SW 1271 (cell line): Measurements from ENCODE around the gene MPHOSPH9.

Source experiments
- DNase-seq, 2 experiments: peaks; one replicate each; lab custom pipeline; 2025; lab: John Stamatoyannopoulos, UW

MPHOSPH9 gene, protein sequence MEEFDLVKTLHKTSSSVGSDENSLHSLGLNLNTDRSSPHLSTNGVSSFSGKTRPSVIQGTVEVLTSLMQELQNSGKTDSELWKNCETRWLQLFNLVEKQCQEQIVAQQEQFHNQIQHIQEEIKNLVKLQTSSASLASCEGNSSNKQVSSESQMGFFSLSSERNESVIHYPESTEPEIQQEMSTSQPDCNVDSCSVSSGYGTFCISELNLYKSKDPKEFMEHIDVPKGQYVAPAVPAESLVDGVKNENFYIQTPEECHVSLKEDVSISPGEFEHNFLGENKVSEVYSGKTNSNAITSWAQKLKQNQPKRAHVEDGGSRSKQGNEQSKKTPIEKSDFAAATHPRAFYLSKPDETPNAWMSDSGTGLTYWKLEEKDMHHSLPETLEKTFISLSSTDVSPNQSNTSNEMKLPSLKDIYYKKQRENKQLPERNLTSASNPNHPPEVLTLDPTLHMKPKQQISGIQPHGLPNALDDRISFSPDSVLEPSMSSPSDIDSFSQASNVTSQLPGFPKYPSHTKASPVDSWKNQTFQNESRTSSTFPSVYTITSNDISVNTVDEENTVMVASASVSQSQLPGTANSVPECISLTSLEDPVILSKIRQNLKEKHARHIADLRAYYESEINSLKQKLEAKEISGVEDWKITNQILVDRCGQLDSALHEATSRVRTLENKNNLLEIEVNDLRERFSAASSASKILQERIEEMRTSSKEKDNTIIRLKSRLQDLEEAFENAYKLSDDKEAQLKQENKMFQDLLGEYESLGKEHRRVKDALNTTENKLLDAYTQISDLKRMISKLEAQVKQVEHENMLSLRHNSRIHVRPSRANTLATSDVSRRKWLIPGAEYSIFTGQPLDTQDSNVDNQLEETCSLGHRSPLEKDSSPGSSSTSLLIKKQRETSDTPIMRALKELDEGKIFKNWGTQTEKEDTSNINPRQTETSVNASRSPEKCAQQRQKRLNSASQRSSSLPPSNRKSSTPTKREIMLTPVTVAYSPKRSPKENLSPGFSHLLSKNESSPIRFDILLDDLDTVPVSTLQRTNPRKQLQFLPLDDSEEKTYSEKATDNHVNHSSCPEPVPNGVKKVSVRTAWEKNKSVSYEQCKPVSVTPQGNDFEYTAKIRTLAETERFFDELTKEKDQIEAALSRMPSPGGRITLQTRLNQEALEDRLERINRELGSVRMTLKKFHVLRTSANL

DNA sequence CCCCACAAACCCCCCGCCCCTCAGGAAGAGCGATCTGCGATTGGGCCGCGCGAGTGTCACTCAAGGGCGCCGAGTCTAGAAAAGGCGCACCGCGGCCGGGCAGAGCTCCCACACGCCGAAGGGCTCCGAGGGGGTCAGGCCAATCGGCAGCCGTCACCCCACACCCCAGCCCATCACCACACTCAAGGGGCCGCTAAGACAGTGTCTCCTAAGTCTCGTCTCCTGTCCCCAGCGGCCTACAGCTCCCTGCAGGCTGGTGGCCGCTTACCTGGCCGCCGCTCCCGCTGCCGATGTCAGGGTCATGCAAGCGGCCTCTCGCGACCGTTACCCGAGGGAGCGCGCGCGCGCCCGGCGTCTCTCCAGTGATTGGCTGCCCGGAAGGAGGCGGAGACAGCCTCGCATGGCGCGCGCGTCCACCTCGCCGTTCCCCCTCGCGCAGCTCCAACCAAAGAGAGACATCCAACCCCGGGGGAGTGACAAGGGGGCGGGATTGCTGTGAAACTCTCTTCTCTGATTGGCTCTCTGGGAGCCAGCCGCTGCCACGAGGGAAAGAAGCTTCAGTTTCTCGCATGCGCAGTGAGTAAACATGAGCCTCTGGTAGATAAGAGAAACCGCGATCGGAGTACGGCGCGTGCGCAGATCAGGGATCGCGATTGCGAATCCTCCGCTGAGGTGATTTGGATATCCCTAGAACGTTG is at the start of gene MPHOSPH9, which contains the start of gene MTRFR:
Gene MPHOSPH9 (minus strand): TSS at position 335 of the 698 bp plus-strand sequence. CDS start 2,777 bp downstream, outside the sequence.
Gene MTRFR (plus strand): TSS at position 630 of the 698 bp plus-strand sequence. CDS start 20,239 bp downstream, outside the sequence.
- DNase-seq: peak; percentile 99 to 100

DNA sequence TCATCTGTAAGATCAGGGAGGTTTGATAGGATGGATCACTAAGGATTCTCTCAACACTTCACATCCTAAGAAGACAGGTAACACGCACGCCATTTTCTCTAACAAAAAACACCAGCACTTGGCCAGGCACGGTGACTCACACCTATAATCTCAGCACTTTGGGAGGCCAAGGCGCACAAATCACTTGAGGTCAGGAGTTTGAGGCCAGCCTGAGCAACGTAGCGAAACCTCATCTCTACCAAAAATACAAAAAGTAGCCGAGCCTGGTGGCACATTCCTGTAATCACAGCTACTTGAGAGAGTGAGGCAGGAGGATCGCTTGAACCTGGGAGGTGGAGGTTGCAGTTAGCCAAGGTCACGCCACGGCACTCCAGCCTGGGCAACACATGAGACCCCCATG is 49.2 kb upstream of the MPHOSPH9 start:
- no peak for DNase-seq

DNA sequence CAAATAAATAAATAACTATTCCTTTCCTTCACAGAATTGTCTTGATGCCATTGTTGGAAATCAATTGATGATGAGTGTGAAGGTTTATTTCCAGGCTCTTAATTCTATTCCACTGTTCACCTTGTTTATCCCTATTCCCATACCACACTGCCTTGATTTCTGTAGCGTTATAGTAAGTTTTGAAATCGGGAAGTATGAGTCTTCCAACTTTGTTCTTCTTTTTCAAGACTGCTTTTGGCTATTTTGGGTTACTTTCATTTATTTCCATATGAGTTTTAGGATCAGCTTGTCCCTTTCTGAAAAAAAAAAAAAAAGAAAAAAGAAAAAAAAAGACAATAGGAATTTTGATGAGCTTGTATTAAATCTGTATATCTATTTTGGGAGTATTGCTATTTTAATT is 48.0 kb upstream of the MPHOSPH9 start:
- no peak for DNase-seq

DNA sequence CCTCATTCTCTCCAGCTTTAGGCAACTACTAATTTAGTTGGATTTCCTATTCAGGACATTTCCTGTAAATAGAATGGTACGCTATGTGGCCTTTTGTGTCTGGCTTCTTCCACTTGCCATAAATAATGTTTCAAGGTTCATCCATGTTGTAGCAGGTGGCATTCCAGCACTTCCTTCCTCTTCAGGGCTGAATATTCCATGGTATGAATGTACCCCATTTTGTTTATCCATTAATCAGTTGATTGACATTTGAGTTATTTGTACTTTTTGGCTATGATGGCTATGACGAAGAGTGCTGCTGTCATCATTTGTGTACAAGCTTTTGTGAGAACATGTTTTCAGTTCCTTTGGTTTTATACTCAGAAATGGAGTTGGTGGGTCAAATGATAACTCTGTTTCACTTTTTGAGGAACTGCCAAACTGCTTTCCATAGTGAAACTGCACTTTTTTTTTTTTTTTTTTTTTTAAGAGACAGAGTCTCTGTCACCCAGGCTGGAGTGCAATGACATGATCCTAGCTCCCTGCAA is 45.2 kb upstream of the MPHOSPH9 start:
- DNase-seq: no peak

DNA sequence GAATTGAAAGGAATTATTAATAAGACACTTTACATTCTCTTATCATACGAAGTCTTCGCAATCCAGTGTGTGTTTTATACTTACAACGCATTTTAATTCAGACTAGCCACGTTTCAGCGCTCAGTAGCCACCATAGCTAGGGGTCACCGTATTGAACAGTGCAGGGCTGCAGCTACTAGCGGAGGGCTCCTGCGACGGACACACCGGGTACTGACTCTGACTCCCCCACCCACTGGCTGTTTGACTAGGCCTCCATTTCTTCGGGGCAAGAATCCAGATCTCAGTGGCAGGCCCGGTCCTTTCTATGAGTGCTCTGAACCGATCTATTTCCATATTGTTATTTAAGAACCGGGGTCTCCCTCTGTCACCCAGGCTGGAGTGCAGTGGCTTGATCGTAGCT is 40.2 kb upstream of the MPHOSPH9 start:
- no peak for DNase-seq

DNA sequence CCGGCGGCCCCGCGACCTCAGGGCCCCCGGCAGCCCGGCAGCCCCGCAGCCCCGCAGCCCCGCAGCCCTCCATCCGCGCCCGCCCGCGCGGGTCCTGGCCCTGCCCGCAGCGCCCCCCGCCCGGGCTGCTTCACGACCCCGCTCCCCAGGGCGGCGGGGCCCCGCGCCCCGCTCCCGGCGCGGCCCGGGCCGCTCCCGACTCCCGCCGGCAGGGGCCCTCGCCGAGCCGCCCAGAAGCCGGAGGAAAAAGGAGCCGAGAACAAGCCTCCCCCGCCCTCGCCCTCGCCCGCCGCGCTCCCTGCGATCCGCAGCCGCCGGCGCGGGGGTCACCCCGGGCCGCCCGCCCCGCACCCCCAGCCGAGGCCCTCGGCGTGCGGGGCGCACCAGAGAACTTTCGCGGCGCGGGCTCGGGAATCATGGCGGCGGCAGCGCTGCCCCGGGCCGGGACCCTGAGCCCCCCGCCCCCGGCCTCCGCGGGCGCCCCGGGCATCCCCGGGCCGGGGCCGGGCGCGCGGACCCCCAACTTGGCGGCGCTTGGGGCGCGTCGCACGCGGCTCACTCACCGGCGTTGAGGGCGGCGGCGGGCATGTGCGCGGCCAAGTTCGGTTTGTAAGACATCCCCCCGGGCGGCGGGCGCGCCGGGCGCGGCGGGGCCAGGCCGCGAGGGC is 38.2 kb upstream of the MPHOSPH9 start:
- peak in 1 of 2 experiments; percentile 34 for DNase-seq

DNA sequence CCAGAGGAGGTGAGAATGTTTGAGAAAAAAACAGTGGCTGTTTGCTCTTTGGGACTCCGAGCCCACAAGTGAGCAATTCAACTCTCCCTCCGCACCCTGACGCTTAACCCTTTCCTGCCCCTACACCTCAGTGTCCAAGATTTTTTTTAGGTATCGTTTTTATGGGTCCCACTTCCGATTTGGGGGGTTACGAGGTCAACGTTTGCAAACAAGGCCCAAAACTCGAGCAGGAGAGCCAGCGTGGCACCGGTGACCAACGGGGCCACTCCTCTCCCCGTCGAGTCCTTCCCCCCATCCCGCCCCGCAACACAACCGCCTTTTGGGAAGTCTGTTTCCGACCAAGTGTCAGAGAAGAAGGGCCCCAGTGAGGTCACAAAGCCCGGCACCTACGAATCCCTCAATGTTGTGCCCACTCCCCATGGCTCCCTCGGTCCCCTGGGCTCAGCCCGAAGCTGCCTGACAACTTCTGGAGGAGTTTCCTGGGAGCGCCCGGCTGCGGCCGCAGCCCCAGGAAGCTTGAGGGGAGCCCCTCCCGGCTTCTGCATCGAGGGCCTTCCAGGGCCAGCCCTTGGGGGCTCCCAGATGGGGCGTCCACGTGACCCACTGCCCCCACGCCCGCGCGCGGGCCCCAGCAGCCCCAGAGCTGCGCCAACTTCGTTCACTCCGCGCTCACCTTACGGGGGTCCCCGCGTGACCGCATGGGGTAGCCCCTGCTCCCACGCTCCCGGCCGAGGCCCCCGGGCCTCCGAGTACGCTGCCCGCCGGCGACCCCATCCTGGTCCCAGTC is 37.5 kb upstream of the MPHOSPH9 start:
- DNase-seq: no peak

DNA sequence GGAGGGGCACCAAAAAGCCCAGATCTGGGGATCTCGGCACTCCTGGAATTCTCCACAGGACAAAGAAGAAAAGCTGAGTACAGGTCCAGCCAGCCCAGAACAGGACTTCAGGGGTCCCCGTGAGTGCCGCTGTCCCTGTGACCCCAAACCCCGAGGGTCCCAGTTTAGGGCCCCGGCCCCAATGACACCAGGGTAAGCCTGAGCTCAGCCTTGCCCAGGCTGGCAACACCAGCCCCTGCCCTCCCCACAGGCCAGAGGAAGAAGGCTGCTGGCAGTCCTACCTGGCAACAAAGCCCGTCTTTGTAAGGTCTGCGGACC is 36.9 kb upstream of the MPHOSPH9 start:
- DNase-seq: no peak

DNA sequence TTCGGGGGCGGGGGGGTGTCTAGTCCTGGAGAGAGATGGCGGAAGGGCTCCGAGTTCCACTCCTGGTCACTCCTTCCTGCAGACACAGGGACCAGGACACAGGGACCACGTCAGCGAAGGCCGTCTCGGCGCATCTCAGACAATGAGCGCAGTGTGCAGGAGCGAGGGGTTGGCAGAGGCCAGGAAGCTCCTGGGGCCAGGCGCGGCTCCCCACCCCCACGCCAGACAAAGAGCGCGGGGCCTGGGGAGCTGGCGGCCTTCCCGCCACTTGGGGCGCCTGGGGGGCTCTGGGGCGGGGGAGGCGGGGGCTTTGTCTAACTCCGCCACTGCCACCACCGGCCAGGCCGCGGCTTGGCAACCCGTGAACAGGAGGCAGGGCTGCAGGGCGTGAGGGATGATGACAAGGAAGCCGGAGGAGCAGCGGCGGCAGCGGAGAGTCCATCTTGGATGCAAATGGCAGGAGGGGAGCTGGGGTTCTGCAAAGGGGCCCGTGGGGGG is 36.5 kb upstream of the MPHOSPH9 start:
- DNase-seq: no peak

DNA sequence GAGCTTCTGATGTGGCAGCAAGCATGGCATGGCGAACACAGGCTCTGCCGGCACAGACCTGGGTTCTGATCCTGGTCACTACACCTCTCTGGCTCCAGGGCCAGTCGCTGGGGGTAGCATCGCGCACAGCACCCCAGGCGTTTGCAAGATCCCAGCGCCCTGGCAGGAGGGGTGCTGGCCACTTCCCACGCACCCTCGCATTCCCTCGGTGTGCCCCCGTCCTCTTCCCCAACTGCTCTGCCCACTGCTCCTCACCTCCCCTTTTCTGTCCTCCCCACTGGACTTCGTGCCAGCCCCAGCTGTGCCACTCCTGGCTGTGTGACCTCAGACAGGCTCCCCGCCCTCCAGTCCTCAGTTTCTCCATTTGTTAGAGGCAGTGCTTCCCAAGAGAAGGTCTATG is 35.9 kb upstream of the MPHOSPH9 start:
- DNase-seq: no peak

DNA sequence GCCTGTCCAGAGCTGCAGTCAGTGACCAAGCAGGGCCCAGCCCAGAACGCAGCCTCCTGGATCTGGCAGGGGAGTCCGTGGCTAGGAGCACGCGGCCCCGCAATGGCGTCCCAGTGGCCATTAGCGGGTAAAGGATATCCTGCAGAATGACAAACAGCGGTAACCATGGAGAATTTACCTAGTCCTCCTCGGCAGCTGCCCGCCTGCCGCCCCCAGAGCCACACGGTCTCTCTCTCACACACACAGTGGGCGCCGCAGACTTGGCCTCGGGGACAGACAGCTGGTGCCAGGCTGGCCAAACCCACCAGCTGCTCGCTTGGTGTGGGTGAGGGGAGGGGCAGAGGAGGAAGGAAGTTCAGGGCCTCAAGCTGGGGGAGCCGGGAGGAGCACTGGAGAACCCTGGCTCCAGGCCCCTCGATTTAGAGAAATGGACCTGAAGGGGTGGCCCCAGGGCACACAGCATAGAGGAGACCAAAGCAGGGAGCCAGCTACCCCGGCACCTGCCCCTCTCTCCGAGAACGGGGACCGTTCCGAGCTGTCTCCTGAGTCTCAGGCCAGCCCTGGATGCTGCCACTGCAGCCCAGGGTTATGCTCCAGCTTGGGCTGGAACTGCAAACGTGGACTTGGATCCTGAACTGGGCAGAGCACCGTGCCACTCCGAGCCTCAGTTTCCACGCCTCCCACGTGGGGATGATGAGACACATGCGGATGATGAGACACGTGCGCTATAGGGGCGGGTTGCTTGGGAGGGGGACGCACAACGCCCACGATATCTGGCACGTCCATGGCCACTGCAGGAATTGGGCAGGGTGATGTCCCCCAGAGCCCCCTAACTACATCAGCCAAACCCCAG is 35.3 kb upstream of the MPHOSPH9 start:
- DNase-seq: no peak

DNA sequence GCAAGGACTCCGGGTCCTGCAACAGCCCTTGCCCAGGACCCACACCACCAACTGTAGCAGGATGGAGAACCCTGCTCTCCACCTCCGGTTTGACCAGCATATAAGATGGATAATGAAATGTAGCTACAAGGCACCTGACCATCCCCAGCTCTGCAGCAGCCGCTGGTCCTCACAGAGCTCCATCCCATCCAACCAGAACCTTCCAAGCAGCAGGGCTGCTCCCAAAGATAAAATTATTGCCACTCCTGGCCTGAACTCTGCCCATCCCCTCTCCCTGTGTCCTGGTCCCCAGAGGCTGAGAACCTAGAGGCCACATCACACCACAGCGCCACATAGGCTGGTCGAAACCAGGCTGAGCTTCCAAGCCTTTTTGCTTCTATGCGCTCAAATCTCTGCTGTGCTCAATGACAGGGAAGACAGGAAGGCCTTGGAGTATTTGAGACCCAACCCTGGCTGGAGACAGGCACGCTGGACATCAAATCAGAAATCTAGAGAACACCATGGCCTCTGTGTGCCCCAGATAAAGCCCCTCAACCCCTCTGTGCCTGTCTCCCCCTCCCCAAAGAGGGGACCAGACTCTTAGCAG is 34.5 kb upstream of the MPHOSPH9 start:
- DNase-seq: no peak

DNA sequence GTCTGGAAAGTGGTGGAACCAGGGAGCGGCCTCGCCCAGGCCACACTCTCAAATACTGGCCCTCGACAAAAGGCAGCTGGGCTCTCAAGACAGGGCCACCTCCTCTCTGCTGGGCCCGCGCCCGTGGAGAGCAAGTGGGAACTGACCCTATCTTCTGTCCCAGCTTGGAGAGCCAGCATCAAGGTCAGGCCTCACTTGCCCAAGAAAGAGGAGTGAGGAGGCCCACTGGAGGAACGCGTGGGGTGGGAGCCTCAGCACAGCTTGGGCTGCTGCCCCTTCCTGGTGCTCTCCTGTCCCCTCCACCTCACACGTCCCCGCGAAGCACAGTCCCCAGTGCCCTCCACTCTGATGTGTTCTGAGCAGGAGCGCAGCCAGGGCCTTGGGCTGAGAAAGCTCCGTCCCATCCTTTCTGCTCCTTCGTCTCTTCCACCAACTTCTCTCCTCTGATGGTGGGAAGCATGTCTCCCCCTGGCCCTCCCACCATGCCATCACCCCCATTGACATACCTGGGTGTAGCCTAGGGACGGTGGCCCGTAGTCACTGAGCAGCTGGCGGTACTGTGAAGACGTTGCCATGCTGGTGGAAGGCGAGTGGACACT is 33.8 kb upstream of the MPHOSPH9 start:
- no peak for DNase-seq

DNA sequence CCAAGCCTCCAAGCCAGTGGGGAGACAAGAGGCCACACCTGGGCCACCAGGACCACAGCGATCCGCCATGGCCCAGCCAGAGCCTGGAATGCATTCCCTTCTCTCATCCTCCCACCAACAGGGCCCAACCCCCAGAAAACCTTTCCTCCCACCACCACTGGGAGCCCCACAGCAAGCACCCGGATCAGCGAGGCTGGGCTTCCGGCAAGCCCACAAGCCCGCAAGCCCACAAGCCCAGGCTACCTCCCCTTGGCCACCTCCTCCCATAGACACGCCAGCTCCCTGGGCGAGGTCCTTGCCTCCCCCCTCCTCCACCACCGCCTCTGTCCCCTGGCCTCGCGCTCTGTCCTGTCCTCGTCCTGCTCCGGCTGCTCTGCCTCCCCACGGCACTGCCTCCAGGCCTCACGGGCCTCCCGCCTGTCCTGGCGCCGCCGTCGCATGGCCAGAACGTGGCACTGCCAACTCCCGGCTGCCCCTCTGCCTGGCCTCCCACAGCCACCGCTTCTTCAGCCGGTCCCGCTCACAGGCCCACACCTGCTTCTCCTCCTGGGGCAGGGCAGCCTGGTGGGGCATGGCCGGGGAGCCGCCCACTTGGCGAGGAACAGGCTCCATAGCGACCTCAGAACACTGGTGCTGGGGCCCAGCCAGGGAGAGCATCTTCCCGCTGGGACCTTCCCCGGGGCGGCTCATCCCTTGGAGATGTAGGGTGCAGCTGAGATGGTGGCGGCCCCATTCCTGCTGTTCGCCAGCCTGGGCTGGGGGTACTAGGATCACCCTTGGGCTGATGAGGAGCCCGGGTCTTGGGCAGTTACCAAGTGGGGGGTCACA is 33.1 kb upstream of the MPHOSPH9 start:
- no peak for DNase-seq

DNA sequence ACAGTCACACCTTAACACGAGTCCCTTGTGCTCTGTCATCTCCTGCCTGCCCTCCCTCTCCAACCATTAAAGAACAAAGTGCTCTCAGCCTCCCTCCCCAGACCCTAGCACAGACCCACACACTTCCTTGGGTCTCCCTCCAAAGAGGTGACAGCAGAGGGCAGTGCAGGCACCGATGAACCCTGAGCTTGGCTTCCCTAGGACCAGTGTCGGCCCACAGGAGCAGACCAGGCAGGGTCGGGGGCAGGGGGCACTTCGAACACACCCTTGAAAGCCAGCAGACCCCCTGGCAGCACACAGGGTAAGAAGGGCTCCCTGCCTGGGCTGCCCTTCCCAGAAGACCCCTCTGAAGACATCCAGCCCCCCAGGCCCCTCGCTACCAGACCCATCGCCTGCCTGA is 31.7 kb upstream of the MPHOSPH9 start:
- no peak for DNase-seq

DNA sequence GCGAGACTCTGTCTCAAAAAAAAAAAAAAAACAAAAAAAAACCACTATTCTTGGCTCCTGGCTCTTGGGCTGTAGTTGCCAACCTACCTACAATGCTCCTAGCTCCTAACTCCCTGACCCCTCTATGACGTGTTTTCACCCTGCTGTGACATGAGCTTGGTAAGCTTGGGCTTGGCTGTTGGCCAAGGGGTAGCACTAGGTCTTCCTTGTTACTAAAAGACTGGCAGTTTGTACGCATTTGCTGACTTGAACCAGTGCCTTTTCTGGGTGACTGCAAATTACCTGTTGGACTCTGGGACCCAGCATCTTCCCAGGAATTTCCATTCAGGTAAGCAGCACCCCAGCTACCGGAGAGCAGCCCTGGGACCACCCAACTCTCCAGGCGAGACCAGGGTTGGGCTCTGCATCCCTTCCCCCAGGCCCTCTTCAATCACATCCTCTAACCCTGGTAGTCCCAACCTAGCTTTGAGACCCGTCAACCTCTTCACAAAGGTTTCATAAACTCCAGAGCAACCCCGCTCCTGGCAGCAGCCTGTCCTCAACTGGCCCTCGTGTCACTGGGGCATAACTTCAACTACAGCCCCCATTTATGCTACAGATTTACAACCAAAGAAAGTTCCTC is 30.4 kb upstream of the MPHOSPH9 start:
- DNase-seq: no peak

DNA sequence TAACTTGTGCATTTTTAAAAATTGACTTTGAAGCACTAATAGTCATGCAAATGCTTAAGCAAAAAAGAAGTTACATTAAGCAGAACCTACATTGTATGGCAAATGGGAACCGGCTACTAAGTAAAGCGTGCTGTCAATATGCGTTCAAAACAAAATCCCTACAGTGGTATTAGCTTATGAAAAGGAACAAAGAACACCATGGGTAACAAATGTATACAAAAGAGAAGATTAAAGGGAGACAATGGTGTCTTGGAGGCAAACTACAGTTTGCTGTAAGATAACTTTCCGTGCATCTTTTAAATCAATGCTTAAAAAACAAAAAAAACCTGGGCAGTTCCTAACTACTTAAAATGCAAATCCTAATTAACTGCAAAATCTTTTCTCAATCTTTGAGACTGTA is 28.3 kb upstream of the MPHOSPH9 start:
- no peak for DNase-seq
